PC-9 (cell line): ENCODE data around the gene HSPA1L. TPM values are rescaled to one million over a fixed set of nuclear protein-coding genes. Genes with fewer than 3 reads are reported as not detected.

Source experiments
- BruUV-seq: library from RNA; stranded (reverse); fragments of 400-500 nt; replicated peaks from 2 replicates; lab custom pipeline; 2021; lab: Mats Ljungman, UMichigan
- CTCF ChIA-PET: fragments of 300-600 bp; sonication (Branson Sonifier 250); formaldehyde crosslinking; loops from one replicate; lab custom pipeline; 2022; ENCODE audit warnings: antibody characterized with exemption; lab: Charles Lee
- POLR2A ChIA-PET: fragments of 300-600 bp; sonication (Branson Sonifier 250); formaldehyde crosslinking; loops from one replicate; lab custom pipeline; 2022; ENCODE audit warnings: antibody characterized with exemption; ENCODE audit not compliant: unreplicated experiment; lab: Charles Lee
- DNase-seq, 2 experiments: peaks; one replicate each; pipeline versions ENCODE4 v3.0.0 to v3.0.0-alpha.2; 2015 to 2022; ENCODE audit warnings: mixed read lengths in 1 of 2
- H2AFZ ChIP-seq: fragments of 200-600 bp; sonication (generic); 2 replicates; pipeline ENCODE4 v1.8.1; 2017; ENCODE audit warnings: antibody characterized with exemption
- H3F3A ChIP-seq: fragments of 200-600 bp; sonication (generic); 2 replicates; pipeline ENCODE4 v1.8.1; 2017; ENCODE audit warnings: antibody characterized with exemption, mild to moderate bottlenecking, low read depth; ENCODE audit not compliant: insufficient read depth
- H3K27ac ChIP-seq: fragments of 200-600 bp; sonication (generic); 2 replicates; pipeline ENCODE4 v1.6.1; 2016; ENCODE audit warnings: mixed run types
- H3K27me3 ChIP-seq: fragments of 200-600 bp; sonication (generic); 2 replicates; pipeline ENCODE4 v1.6.1; 2016; ENCODE audit warnings: low read depth, mixed run types; ENCODE audit not compliant: insufficient read depth
- H3K36me3 ChIP-seq: fragments of 200-600 bp; sonication (generic); 2 replicates; pipeline ENCODE4 v1.6.1; 2016; ENCODE audit warnings: low read depth, mixed run types
- H3K4me1 ChIP-seq: fragments of 200-600 bp; sonication (generic); replicated peaks from 2 replicates; pipeline ENCODE4 v1.6.1; 2016; ENCODE audit warnings: mixed run types; ENCODE audit not compliant: insufficient read depth
- H3K4me2 ChIP-seq: fragments of 200-600 bp; sonication (generic); 2 replicates; pipeline ENCODE4 v1.6.1; 2017; ENCODE audit warnings: mixed run types
- H3K4me3 ChIP-seq: fragments of 200-600 bp; sonication (generic); 2 replicates; pipeline ENCODE4 v1.6.1; 2016; ENCODE audit warnings: mixed run types
- H3K79me2 ChIP-seq: fragments of 200-600 bp; sonication (generic); 2 replicates; pipeline ENCODE4 v1.6.1; 2017; ENCODE audit warnings: low read depth, mixed run types
- H3K9me2 ChIP-seq: fragments of 200-600 bp; sonication (generic); 2 replicates; pipeline ENCODE4 v1.8.1; 2017; ENCODE audit warnings: mild to moderate bottlenecking; ENCODE audit not compliant: insufficient read depth
- H3K9me3 ChIP-seq: fragments of 200-600 bp; sonication (generic); 2 replicates; pipeline ENCODE4 v1.8.1; 2016; ENCODE audit warnings: low read depth; ENCODE audit not compliant: insufficient read depth
- H4K20me1 ChIP-seq: fragments of 200-600 bp; sonication (generic); 2 replicates; pipeline ENCODE4 v1.8.1; 2017; ENCODE audit not compliant: insufficient read depth
- CTCF ChIP-seq: fragments of 200-600 bp; sonication (generic); conservative IDR thresholded peaks from 2 replicates; pipeline ENCODE4 v1.6.1; 2017; ENCODE audit warnings: mixed run types, antibody characterized with exemption, mild to moderate bottlenecking, moderate library complexity
- EZH2 ChIP-seq: fragments of 200-600 bp; sonication (generic); IDR thresholded peaks from 2 replicates; pipeline ENCODE4 v1.8.0; 2017; ENCODE audit warnings: antibody characterized with exemption, low read depth
- intact Hi-C: fragments of 100-400 bp; cut with micrococcal nuclease; formaldehyde crosslinking; loops from one replicate; pipeline ENCODE4 v1.10.0; 2022; ENCODE audit not compliant: unreplicated experiment
- total RNA-seq: library from RNA; stranded (reverse); gene quantifications from 2 replicates; pipeline ENCODE4 v1.2.3, GENCODE V29; 2021

Gene HSPA1L
- total RNA-seq, 1 experiment from 2014 or later, result 2.3 TPM

GRCh38 chr6:31765559-31765909 is 49.5 kb downstream of the HSPA1L start:
- Histone ChIP-seq H3K27ac (no peak overlapping the region), H3K4me1 (peaks cover 8% of the 10 kb centered on the region; the same call in 1 of the 2 replicates), H3K36me3 (no peaks in the 10 kb centered on the region), H3K9me2 (no peaks in the 10 kb centered on the region), H3K79me2 (no peaks in the 10 kb centered on the region), H4K20me1 (no peaks in the 10 kb centered on the region), H2AFZ (no peak overlapping the region), H3K4me2 (no peak overlapping the region), H3K9me3 (no peaks in the 10 kb centered on the region), H3F3A (peaks cover 8% of the 10 kb centered on the region; the same call in 1 of the 2 replicates), H3K27me3 (no peaks in the 10 kb centered on the region), H3K4me3 (no peak overlapping the region)
- no peak for DNase-seq
- BruUV-seq, result no TSS peak
- POLR2A ChIA-PET, result interaction anchor here (0.5 kb wide), 1 partner anchor 28 kb away, joined by 5 read pairs; no protein-coding TSS in a partner anchor
- intact Hi-C loops, result no loop called here
- CTCF ChIA-PET, result interaction anchor here (0.5 to 1.0 kb wide), 2 partner anchors 26 to 27 kb away, joined by 3 to 4 read pairs; no protein-coding TSS in a partner anchor
- no peak for TF ChIP-seq CTCF
- TF ChIP-seq EZH2, result no peak

- Histone ChIP-seq H3K27me3 (no peaks in the 10 kb centered on the region), H2AFZ (no peak overlapping the region), H3K9me2 (no peaks in the 10 kb centered on the region), H3K4me2 (no peak overlapping the region), H3F3A (peaks cover 8% of the 10 kb centered on the region; the same call in 1 of the 2 replicates), H3K4me1 (peaks cover 5% of the 10 kb centered on the region; the same call in 1 of the 2 replicates), H3K79me2 (no peaks in the 10 kb centered on the region), H3K4me3 (no peak overlapping the region), H3K36me3 (no peaks in the 10 kb centered on the region), H4K20me1 (no peaks in the 10 kb centered on the region), H3K9me3 (no peaks in the 10 kb centered on the region), H3K27ac (no peak overlapping the region)
- DNase-seq, result no peak
- ChIA-PET CTCF (no interaction called here), POLR2A (interaction anchor here (0.6 to 0.7 kb wide), 5 partner anchors 8 to 125 kb away, joined by 3 to 7 read pairs (median 6); no protein-coding TSS in a partner anchor)
- TF ChIP-seq CTCF (no peak), EZH2 (no peak)
- no TSS peak for BruUV-seq
- intact Hi-C loops, result no loop called here
Observed at GRCh38 chr6:31764198-31764597, 50.9 kb downstream of the HSPA1L start.

- H3K4me3 ChIP-seq, result no peak overlapping the region
- H3K9me2 ChIP-seq, result no peaks in the 10 kb centered on the region
- H3K9me3 ChIP-seq, result no peaks in the 10 kb centered on the region
- H3K4me2 ChIP-seq, result no peak overlapping the region
- H3K79me2 ChIP-seq, result no peaks in the 10 kb centered on the region
- CTCF ChIA-PET, result no interaction called here
- no peaks in the 10 kb centered on the region for H4K20me1 ChIP-seq
- no peaks in the 10 kb centered on the region for H3K27me3 ChIP-seq
- H2AFZ ChIP-seq, result no peak overlapping the region
- no peak for TF ChIP-seq CTCF
- no peak for TF ChIP-seq EZH2
- intact Hi-C loops, result no loop called here
- no peak overlapping the region for H3K27ac ChIP-seq
- no peak for DNase-seq
- BruUV-seq, result no TSS peak
- H3K4me1 ChIP-seq, result peaks cover 5% of the 10 kb centered on the region; the same call in 1 of the 2 replicates
- H3K36me3 ChIP-seq, result no peaks in the 10 kb centered on the region
- POLR2A ChIA-PET, result interaction anchor here (0.6 kb wide), 4 partner anchors 9 to 125 kb away, joined by 3 to 7 read pairs (median 4); no protein-coding TSS in a partner anchor
- peaks cover 8% of the 10 kb centered on the region; the same call in 1 of the 2 replicates for H3F3A ChIP-seq
Observed at GRCh38 chr6:31763619-31763940, 51.5 kb downstream of the HSPA1L start.
